ENCODE results near the gene STK38.
A peak's percentile ranks its signal among the peaks of the same experiment; 100 is the strongest.
"Not testable (repeated sequence)": the region's sequence is repeated elsewhere in the genome, so short reads cannot be mapped to it uniquely, and the experiment has no call there.

Gene STK38

GRCh38 chr6:36546920-36547645, at the start of gene STK38:
Gene STK38 (minus strand): TSS chr6:36547479. CDS start chr6:36540202, 7,277 bp downstream.
- DNase-seq (ENCODE audit: low spot score), result peak; percentile 83

GRCh38 chr6:36596356-36596755, 49.1 kb upstream of the STK38 start:
- DNase-seq (ENCODE audit: low spot score), result no peak

- DNase-seq (ENCODE audit: low spot score), result no peak
Observed at GRCh38 chr6:36594816-36595643, 47.8 kb upstream of the STK38 start.

GRCh38 chr6:36594029-36594815, 46.9 kb upstream of the STK38 start, which contains the start of gene SRSF3:
Gene SRSF3 (plus strand): TSS chr6:36594362. CDS start chr6:36596763, 2,401 bp downstream.
- peak; percentile 74 for DNase-seq (ENCODE audit: low spot score)

- DNase-seq (ENCODE audit: low spot score), result no peak
Observed at GRCh38 chr6:36593569-36594028, 46.3 kb upstream of the STK38 start.

GRCh38 chr6:36592221-36592655, 45.0 kb upstream of the STK38 start:
- no peak for DNase-seq (ENCODE audit: low spot score)

- no peak for DNase-seq (ENCODE audit: low spot score)
Observed at GRCh38 chr6:36590237-36590636, 43.0 kb upstream of the STK38 start.

- not testable (repeated sequence) for DNase-seq (ENCODE audit: low spot score)
Observed at GRCh38 chr6:36589025-36589400, 41.7 kb upstream of the STK38 start.

- no peak for DNase-seq (ENCODE audit: low spot score)
Observed at GRCh38 chr6:36586606-36587005, 39.3 kb upstream of the STK38 start.

GRCh38 chr6:36581716-36582115, 34.4 kb upstream of the STK38 start:
- no peak for DNase-seq (ENCODE audit: low spot score)

GRCh38 chr6:36580184-36580526, 32.9 kb upstream of the STK38 start:
- no peak for DNase-seq (ENCODE audit: low spot score)

GRCh38 chr6:36578431-36578830, 31.2 kb upstream of the STK38 start:
- DNase-seq (ENCODE audit: low spot score), result no peak

GRCh38 chr6:36578030-36578429, 30.8 kb upstream of the STK38 start:
- DNase-seq (ENCODE audit: low spot score), result no peak

GRCh38 chr6:36577301-36577700, 30.0 kb upstream of the STK38 start:
- no peak for DNase-seq (ENCODE audit: low spot score)

- DNase-seq (ENCODE audit: low spot score), result no peak
Observed at GRCh38 chr6:36576578-36576977, 29.3 kb upstream of the STK38 start.

- DNase-seq (ENCODE audit: low spot score), result no peak
Observed at GRCh38 chr6:36574679-36575078, 27.4 kb upstream of the STK38 start.

- DNase-seq (ENCODE audit: low spot score), result not testable (repeated sequence)
Observed at GRCh38 chr6:36572353-36573311, 25.4 kb upstream of the STK38 start.

GRCh38 chr6:36571122-36572043, 24.1 kb upstream of the STK38 start:
- DNase-seq (ENCODE audit: low spot score), result no peak

- DNase-seq (ENCODE audit: low spot score), result no peak
Observed at GRCh38 chr6:36570264-36570663, 23.0 kb upstream of the STK38 start.

- no peak for DNase-seq (ENCODE audit: low spot score)
Observed at GRCh38 chr6:36566418-36566905, 19.2 kb upstream of the STK38 start.

Data from HuH-7.5 (cell line).